Measurements from ENCODE around the gene CCS.
"Not testable (repeated sequence)": the region's sequence is repeated elsewhere in the genome, so short reads cannot be mapped to it uniquely, and the experiment has no call there.

Gene CCS

DNA sequence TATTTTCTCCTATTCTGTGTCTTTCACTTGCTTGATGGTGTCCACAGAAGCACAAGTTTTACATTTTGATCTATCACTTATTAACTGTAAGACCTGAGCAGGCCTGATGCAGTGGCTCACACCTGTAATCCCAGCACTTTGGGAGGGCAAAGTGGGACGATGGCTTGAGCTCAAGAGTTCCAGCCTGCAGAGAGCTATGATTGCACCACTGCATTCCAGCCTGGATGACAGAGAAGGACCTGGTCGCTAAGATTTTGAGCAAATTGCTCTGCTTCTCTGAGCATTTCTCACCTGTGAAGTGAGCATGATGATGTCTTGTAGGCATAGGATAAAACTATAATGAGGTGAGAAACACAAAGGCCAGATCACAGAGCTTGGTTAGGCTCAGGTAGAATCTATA lies 6.8 kb upstream of the CCS start:
- H3K4me2 ChIP-seq (ENCODE audit: low read length) = no peak overlapping the region
- H3K9me2 ChIP-seq (ENCODE audit: low read depth, low read length) = no peaks in the 10 kb centered on the region
- peaks cover 4% of the 10 kb centered on the region; the same call in 1 of the 2 replicates for H3K27me3 ChIP-seq (ENCODE audit: insufficient read depth, low read length)

DNA sequence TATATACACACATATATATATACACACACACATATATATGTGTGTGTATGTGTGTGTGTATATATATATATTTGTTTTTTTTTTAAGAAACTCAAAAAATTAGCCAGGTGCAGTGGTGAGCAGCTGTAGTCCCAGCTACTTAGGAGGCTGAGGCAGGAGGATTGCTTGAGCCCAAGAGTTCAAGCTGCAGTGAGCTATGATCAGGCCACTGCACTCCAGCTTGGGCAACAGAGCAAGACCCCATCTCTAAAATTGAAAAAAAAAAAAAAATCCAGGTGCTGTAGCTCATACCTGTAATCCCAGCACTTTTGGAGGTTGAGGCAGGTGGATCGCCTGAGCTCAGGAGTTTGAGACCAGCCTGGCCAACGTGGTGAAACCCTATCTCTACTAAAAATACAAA lies 3.7 kb upstream of the CCS start:
- H3K27ac ChIP-seq (ENCODE audit: low read depth, low read length, poor library complexity, severe bottlenecking); H2AFZ ChIP-seq (ENCODE audit: low read length); H3K4me2 ChIP-seq (ENCODE audit: low read length); H3F3A ChIP-seq (ENCODE audit: insufficient read depth, low read length); H3K79me2 ChIP-seq (ENCODE audit: insufficient read depth, low read length); H3K36me3 ChIP-seq (ENCODE audit: insufficient read depth, low read length); H3K9ac ChIP-seq (ENCODE audit: low read length); H3K4me3 ChIP-seq (ENCODE audit: low read depth, low read length, poor library complexity, severe bottlenecking); H3K9me2 ChIP-seq (ENCODE audit: low read depth, low read length); H4K20me1 ChIP-seq (ENCODE audit: insufficient read depth, low read length); H3K27me3 ChIP-seq (ENCODE audit: insufficient read depth, low read length); H3K9me3 ChIP-seq (ENCODE audit: low read length): not testable (repeated sequence)
- peaks cover 21% of the 10 kb centered on the region for H3K4me1 ChIP-seq (ENCODE audit: insufficient read depth, low read length, severe bottlenecking)

More for the DNA sequence above, 6.8 kb upstream of the CCS start:
- Histone ChIP-seq H3K9me3 (ENCODE audit: low read length) (0 out of 2 replicates have a peak, but pooled peaks cover 7% of the 10 kb centered on the region), H3K9ac (ENCODE audit: low read length) (no peak overlapping the region), H3K4me1 (ENCODE audit: insufficient read depth, low read length, severe bottlenecking) (no peaks in the 10 kb centered on the region), H3K36me3 (ENCODE audit: insufficient read depth, low read length) (no peaks in the 10 kb centered on the region; the same call in 1 of the 2 replicates), H3K79me2 (ENCODE audit: insufficient read depth, low read length) (no peaks in the 10 kb centered on the region), H3K27ac (ENCODE audit: low read depth, low read length, poor library complexity, severe bottlenecking) (no peak overlapping the region), H3F3A (ENCODE audit: insufficient read depth, low read length) (no peaks in the 10 kb centered on the region), H2AFZ (ENCODE audit: low read length) (no peak overlapping the region), H4K20me1 (ENCODE audit: insufficient read depth, low read length) (no peaks in the 10 kb centered on the region), H3K4me3 (ENCODE audit: low read depth, low read length, poor library complexity, severe bottlenecking) (no peak overlapping the region)
- TF ChIP-seq, protein P1, sequence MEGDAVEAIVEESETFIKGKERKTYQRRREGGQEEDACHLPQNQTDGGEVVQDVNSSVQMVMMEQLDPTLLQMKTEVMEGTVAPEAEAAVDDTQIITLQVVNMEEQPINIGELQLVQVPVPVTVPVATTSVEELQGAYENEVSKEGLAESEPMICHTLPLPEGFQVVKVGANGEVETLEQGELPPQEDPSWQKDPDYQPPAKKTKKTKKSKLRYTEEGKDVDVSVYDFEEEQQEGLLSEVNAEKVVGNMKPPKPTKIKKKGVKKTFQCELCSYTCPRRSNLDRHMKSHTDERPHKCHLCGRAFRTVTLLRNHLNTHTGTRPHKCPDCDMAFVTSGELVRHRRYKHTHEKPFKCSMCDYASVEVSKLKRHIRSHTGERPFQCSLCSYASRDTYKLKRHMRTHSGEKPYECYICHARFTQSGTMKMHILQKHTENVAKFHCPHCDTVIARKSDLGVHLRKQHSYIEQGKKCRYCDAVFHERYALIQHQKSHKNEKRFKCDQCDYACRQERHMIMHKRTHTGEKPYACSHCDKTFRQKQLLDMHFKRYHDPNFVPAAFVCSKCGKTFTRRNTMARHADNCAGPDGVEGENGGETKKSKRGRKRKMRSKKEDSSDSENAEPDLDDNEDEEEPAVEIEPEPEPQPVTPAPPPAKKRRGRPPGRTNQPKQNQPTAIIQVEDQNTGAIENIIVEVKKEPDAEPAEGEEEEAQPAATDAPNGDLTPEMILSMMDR (IDR thresholded peaks at IDR 0.05; ENCODE audit: low read length) = no peak
- TF ChIP-seq EZH2 (IDR thresholded peaks at IDR 0.05; ENCODE audit: borderline replicate concordance, low read length) = no peak

- no peaks in the 10 kb centered on the region for H3K9me3 ChIP-seq (ENCODE audit: low read length)
- no peak overlapping the region for H3K27ac ChIP-seq (ENCODE audit: low read depth, low read length, poor library complexity, severe bottlenecking)
- H3K4me3 ChIP-seq (ENCODE audit: low read depth, low read length, poor library complexity, severe bottlenecking) = no peak overlapping the region
- no peak overlapping the region for H2AFZ ChIP-seq (ENCODE audit: low read length)
- H3K4me1 ChIP-seq (ENCODE audit: insufficient read depth, low read length, severe bottlenecking) = peaks cover 29% of the 10 kb centered on the region
- H3K79me2 ChIP-seq (ENCODE audit: insufficient read depth, low read length) = no peaks in the 10 kb centered on the region
- no peaks in the 10 kb centered on the region for H3K9me2 ChIP-seq (ENCODE audit: low read depth, low read length)
- peaks cover 4% of the 10 kb centered on the region; the same call in 1 of the 2 replicates for H3K27me3 ChIP-seq (ENCODE audit: insufficient read depth, low read length)
- TF ChIP-seq, protein P1 (IDR thresholded peaks at IDR 0.05; ENCODE audit: low read length) = no peak
- TF ChIP-seq EZH2 (IDR thresholded peaks at IDR 0.05; ENCODE audit: borderline replicate concordance, low read length) = no peak
- no peaks in the 10 kb centered on the region for H3F3A ChIP-seq (ENCODE audit: insufficient read depth, low read length)
- no peak overlapping the region for H3K9ac ChIP-seq (ENCODE audit: low read length)
- no peaks in the 10 kb centered on the region for H4K20me1 ChIP-seq (ENCODE audit: insufficient read depth, low read length)
- no peak overlapping the region for H3K4me2 ChIP-seq (ENCODE audit: low read length)
- H3K36me3 ChIP-seq (ENCODE audit: insufficient read depth, low read length) = no peaks in the 10 kb centered on the region; the same call in 1 of the 2 replicates
Observed at GRCh38 chr11:66589996-66590675, 2.8 kb upstream of the CCS start.

- Histone ChIP-seq H3K9ac (ENCODE audit: low read length) (no peak overlapping the region), H3K4me2 (ENCODE audit: low read length) (no peak overlapping the region), H3K36me3 (ENCODE audit: insufficient read depth, low read length) (no peaks in the 10 kb centered on the region; the same call in 1 of the 2 replicates), H3K9me3 (ENCODE audit: low read length) (no peaks in the 10 kb centered on the region), H3K27ac (ENCODE audit: low read depth, low read length, poor library complexity, severe bottlenecking) (no peak overlapping the region), H3F3A (ENCODE audit: insufficient read depth, low read length) (no peaks in the 10 kb centered on the region), H3K27me3 (ENCODE audit: insufficient read depth, low read length) (peaks cover 4% of the 10 kb centered on the region; the same call in 1 of the 2 replicates), H3K4me3 (ENCODE audit: low read depth, low read length, poor library complexity, severe bottlenecking) (no peak overlapping the region), H3K4me1 (ENCODE audit: insufficient read depth, low read length, severe bottlenecking) (peaks cover 35% of the 10 kb centered on the region), H2AFZ (ENCODE audit: low read length) (no peak overlapping the region), H3K79me2 (ENCODE audit: insufficient read depth, low read length) (no peaks in the 10 kb centered on the region), H3K9me2 (ENCODE audit: low read depth, low read length) (no peaks in the 10 kb centered on the region), H4K20me1 (ENCODE audit: insufficient read depth, low read length) (no peaks in the 10 kb centered on the region)
- TF ChIP-seq EZH2 (IDR thresholded peaks at IDR 0.05; ENCODE audit: borderline replicate concordance, low read length) = no peak
- TF ChIP-seq, protein P1 (IDR thresholded peaks at IDR 0.05; ENCODE audit: low read length) = no peak
Observed at GRCh38 chr11:66591175-66591574, 1.8 kb upstream of the CCS start.
